Left lobe of liver (tissue), 2 donors: ENCODE measurements around the gene TRAM2. TPM values are rescaled to one million over a fixed set of nuclear protein-coding genes. Genes with fewer than 3 reads are reported as not detected.

Experiments used
- ATAC-seq: fragments of 200-7000 bp; cut with Tn5 transposase; one replicate; pipeline ENCODE4 v1.9.1; 2020; ENCODE audit warnings: mild to moderate bottlenecking, moderate library complexity
- DNase-seq: peaks from one replicate; pipeline ENCODE4 v3.0.0-alpha.2; 2020; ENCODE audit warnings: low spot score
- total RNA-seq: library from RNA; stranded (reverse); gene quantifications from one replicate; pipeline ENCODE4 v1.2.1, GENCODE V29; 2021
- donor health status: DM: no; HTN: no; CAD: no; lungs with moderate emphysema.
- donor health status: DM: no; HTN: yes; CAD: no.

TRAM2 gene
- total RNA-seq, 1 donor from 2014 or later: 17.3 TPM

DNA sequence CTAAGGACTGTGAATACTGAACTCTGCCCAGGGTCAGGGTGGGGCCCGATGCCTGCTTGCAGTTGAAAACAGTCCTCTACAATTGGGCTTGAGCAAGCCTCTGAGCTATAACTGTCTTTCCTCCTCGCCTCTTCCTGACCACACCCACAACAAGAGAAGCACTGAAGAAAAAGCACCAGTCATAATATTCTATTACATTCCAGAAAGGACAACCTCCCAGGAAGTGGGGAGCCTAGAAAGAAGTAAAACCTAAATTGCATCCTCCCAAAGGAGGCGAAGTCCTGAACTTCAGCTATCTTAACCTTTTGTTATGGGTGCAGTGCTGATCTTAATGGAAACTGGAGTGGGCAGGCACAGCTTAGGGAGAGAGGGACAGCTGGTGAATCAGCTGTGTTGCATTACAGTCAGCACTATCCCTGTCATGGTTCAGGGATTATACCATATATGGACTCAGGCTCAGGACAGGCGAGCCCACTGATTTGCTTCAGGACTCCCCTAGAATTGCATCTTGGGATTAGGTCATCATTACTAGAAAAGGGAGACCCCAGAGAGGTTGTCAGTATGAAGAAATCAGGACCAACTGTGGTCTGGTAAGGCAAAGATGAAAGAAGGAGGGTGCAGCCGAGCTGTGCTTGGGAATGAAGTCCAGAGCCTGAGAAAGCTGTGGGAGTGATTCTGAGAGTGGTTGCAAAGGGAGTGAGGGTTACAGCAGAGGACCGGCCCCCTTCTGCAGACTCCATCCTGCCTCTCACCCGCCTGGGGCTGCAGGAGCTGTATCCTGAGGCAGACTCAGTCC, 18.3 kb upstream of the TRAM2 start:
- ATAC-seq (no peak), DNase-seq (no peak)

DNA sequence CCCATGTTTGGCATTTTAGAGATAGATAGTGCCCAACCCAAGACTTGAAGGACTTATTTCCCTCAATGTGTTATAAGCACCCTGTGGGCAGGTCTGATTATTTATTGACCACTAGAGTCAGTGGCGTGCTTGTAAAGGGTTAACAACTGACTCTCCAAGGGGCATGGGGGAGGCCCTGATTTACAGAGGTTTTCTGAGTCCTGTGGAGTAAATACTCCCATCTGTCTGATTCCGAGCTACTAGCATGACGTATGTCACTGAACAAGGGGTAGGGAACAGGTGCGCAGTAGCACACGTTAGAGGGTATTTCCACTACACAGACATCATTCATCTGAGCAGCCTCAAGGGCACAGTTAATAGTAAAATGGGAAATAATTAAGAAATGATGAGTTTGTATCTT, 17.4 kb upstream of the TRAM2 start:
- ATAC-seq (no peak), DNase-seq (no peak)

DNA sequence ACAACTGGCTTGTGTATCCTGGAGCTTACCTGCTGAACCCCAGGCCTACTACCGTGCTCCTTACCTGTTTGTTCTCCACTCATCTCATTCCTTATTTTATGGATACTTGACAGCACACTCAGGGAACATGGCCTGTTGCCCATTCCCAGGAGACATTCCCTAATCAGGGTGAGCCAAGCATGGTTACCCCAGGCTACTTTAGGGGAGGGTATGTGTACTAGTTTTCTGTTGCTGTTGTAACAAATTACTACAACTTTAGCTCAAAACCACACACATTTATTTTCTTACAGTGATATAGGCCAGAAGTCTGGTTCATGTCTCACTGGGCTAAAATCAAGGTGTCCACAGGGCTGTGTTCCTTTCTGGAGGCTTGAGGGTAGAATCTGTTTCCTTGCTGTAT, 15.0 kb upstream of the TRAM2 start:
- DNase-seq (no peak), ATAC-seq (no peak)

DNA sequence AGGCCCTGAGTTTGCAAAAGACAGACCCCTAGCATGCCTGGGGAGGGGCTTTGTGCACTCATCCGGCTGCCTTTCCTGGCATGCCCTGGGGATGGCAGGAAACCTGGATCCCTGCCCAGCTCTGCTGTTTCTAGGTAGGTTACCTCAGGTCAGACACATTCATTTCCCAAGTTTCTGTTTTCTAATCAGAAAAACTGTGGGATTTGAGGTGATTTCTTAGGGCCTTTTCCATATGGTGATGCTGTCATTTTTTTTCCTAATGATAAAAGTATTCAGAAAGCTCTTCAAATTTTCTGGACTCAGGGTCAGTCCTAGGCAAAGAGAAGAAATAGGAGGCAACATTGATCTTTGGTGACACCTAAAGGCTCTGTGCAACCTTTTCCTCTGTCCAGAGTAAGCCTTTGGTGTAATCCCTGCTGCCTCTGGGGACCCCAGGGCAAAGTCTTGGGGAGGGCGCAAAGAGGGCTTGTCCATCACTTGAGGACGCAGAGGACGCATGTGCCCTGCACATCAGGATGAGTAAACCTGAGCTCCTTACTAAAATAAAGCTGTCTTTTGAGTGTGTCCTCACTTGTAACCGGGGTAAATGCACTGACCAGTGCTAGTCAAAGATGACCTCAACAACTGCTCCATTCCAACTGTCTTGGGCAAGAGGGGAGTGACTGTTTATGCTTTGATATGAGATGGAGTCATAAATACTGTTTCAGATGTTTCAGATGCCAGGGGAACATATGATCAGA, 13.5 kb upstream of the TRAM2 start:
- peak; percentile 77 for DNase-seq
- ATAC-seq: peak; percentile 73

DNA sequence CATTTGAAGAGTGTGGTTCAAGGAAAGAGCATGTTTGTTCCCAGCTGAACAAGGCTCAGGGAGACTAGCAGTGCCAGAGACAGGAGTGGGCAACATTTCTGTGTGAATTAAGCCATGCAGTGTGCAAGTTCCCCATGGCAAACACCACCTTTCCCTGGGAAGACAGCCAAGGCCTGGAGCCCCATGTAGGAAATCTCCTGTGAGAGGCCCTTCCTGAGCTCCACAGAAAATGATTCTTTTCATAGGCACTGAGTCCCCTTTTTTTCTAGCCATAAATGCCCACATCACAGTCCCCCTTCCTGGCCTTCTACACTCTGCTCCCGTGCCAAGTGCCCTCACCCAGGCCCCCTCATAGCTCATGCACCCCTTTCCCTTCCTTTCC, 11.8 kb upstream of the TRAM2 start:
- ATAC-seq (peak; percentile 5), DNase-seq (no peak)

DNA sequence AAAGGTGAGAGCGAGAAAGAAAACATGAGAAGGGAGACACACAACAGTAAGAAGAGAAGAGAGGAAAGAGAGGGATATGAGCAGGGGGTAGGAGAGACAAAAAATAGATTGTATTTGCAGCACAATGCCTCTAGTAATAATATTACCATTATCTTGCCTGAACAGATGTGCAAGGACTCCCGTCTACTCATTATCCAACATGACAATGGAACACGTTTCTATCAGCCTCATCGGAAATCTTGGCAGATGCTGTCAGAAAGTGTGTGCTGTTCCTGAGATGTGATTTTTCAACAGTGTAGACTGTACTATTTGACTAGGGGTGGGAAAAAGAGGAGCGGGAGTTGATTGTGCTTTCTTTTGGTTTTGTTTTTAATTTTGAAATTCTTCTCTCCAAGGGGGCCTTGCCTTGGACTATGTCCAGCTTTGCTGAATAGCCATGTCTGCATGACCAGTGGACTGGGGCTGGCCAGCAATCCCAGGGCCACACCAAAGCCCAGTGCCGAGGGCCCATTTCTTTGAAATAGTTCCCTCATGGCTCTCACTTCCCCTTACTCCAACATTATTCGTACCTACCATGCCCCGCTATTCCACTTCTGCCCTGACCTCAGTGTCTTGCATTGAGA, 11.3 kb upstream of the TRAM2 start:
- DNase-seq (no peak), ATAC-seq (no peak)

DNA sequence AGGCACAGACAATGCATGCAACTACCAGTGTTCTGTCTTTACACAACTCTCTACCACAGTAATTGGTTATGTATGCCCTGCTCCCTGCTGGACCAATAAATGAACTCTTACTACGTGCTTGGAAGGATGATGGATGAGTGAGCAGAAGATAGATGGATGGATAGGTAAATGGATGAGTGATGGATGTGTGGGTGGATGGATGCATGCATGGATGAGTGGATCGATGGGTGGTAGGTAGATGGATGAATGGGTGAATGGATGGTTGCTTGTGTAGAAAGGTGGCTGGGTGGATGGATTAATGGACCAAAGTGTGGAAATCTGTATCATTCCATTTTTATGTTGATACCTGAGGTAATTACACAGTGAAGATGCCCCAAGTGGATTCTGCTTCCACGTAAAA, 10.1 kb upstream of the TRAM2 start:
- no peak for DNase-seq
- ATAC-seq: no peak

DNA sequence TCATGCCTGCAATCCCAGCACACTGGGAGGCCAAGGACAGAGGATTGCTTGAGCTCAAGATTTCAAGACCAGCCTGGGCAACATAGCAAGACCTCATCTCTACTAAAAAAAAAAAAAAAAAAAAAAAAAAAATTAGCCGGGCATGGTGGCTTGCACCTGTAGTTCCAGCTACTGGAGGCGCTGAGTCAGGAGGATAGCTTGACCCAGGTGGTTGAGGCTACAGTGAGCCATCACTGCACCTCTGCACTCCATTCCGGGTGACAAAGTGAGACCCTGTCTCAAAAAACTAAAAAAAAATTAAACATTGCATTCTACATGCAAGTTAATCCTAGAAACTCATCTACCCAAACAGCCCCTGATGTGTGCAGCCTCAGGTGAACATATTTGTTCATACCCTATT, 7.3 kb upstream of the TRAM2 start:
- ATAC-seq: no peak
- DNase-seq: no peak

DNA sequence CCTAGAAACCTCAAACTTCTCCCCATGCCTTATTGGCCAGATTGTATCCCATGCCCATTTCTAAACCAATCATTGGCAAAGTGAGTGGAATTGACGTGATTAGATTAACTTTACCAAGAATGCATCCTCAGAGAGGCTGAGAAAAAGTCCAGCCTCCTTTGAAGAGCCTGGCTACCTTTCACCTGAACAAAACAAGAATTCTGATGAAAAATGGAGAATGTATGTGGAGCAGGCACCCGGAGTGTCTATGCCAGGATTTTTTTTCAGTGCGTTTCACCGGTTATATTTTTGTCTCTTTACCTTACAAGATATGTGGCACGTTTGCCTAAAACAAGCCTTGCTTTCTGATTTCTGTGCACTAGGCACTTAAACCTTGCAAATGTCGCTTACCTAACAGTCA, 6.1 kb upstream of the TRAM2 start:
- ATAC-seq: no peak
- no peak for DNase-seq

DNA sequence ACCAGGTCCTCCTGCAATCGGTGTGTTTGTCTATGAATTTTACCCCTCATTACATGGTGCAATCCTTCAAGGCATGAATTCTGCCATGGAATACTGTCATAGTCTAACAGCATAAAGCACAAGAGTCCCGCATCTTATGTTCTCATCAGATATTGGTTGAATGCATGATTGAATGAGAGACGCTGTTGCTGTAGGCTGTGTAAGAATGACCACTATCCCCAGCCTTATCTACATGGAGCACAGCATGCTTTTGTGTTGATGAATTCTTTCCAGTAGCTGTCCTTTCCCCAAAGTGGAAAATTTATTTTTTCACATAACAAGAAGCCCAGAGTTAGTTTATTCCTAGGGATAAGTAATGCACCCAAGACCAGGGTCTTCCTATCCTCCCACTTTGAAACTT, 5.6 kb upstream of the TRAM2 start:
- DNase-seq: no peak
- ATAC-seq: no peak

DNA sequence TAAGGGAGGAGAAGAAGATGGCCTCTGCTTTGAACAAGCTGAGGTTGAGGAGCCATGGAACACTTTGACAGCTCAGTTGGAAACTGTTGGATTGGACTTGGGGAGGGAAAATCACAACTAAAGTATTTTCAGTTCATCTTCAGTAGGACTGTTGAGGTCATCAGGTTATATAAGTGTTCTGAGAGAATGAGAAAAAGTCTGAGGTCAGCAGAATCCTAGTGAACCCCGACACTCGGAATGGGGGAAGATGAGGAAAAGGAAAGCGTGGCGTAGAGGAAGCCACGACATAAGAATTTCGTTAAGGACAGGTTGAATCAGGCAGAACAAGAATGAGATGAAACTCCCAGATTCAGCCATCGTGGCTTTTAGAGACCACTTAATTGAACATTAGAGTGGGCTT, 4.0 kb upstream of the TRAM2 start:
- DNase-seq (no peak), ATAC-seq (no peak)

DNA sequence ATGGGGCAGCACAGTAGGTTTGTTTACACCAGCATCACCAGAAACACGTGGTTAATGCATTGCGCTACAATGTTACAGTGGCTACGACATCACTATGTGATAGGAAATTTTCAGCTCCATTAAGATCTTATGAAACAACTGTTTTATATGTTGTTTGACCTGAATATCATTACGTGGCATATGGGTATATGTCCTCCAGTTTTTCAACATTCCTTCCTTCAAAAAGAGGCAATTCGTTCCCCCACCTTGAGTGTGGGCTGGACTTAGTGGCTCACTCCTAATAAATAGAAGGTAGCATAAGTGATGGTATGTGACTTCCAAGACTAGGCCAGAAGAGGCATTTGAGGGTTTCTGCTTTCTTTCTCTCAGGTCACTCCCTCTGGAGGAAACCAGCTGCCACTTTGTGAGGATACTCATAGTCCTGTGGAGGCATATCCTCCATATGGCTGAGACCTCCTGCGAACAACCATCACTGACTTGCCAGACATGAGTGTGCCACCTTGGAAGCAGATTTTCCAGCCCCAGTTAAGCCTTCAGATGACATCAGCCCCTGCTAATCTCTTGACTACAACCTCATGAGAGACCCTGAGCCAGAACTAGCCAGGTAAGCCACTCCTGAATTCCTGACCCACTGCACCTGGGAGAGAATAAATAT, 2.3 kb upstream of the TRAM2 start:
- ATAC-seq (no peak), DNase-seq (no peak)

DNA sequence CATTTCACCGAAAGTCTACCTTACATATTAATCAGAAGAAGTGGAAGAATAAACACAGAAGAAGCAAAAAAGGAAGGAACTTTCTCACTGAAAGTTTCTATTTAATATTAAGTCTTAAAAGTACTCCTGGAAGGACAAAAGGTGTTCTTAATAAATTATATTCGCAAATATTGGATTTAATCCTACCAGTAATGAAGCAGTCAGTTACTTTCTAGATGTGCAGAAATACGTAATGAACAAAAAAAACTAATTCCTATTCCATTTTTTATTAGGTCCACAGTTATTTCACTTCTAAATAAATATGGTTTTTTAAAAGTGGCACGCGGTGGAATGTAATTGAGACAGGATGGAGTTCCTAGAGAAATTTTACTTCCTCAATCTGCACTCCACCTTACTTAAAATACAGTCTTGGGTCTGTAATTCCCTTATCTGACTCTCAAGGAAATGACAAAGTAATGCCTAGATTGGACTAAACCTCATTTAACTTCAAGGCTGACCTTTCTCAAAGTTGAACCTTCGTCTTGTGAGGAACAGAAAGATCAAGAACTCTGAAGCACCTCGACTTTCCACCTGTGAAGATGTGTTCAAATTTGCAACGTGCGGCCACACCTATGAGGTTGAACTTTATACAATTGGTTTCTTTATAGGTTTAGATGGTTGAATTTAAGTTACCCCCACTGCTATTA, 1.1 kb upstream of the TRAM2 start:
- no peak for ATAC-seq
- DNase-seq: no peak

DNA sequence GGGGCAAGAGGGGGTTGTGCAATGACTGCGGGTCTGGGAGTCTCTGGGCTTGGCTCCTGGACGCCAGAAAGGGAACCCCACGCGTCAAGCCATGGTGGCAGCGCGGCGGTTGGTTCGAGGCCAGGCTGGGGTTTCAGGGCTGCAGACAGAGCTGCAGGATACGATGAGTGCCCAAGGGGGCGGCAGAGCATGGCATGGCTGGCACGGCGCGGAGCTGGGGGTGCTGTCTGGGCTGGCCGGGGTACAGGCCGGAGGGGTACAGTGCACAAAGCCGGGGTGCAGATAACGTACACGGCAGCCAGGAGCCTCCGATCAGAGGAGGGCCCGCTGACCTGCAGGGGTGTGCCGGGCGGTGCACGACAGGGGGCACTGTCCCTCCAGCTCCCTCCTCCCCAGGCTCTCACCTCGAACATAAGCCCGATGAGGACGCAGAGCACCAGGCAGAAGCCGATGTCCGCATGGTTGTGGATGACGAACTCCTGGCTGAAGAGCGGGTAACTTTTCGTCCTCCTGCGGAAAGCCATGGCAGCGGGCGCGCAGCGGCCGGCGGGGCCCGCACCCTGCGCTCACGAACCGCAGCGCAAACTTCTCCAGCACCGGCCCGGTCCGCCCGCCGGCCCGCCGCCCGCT, 353 bp downstream of the TRAM2 start:
- ATAC-seq (peak; percentile 73), DNase-seq (no peak)

DNA sequence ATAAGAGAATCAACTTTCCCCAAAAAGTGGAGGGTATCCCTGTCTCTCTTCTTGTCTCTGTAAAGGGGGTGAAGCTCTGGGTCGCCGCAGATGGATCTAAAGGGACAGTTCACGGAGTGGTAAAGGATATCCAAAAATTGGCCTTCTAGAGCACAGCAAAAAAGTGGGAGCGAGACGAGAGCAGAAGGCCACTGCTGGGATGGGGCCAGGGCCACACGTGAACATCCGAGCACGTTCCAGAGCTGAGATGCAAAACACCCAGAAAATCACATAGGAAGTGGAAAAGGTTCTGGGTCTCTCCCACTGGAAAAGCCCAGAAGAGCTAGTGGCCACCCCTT, 837 bp downstream of the TRAM2 start:
- peak; percentile 4 for ATAC-seq
- DNase-seq: no peak

DNA sequence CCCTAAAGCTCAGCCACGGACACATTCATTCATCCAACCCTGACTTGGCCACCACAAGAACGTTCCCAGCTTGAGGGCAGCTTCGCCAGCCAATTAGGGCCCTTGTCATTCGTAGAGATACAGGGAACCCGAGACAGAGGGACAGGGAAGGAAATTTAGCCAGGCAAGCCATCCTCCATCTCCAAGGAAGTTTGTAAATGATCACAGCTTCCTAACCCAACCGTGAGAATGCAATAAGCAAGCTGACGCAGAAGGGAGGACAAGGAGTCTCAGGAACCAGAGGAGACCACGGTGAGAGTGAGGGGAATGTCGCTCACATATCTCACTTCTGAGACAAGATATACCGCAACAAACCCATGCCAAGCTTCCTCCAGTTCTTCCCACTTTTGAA, 1.4 kb downstream of the TRAM2 start:
- DNase-seq: no peak
- no peak for ATAC-seq

DNA sequence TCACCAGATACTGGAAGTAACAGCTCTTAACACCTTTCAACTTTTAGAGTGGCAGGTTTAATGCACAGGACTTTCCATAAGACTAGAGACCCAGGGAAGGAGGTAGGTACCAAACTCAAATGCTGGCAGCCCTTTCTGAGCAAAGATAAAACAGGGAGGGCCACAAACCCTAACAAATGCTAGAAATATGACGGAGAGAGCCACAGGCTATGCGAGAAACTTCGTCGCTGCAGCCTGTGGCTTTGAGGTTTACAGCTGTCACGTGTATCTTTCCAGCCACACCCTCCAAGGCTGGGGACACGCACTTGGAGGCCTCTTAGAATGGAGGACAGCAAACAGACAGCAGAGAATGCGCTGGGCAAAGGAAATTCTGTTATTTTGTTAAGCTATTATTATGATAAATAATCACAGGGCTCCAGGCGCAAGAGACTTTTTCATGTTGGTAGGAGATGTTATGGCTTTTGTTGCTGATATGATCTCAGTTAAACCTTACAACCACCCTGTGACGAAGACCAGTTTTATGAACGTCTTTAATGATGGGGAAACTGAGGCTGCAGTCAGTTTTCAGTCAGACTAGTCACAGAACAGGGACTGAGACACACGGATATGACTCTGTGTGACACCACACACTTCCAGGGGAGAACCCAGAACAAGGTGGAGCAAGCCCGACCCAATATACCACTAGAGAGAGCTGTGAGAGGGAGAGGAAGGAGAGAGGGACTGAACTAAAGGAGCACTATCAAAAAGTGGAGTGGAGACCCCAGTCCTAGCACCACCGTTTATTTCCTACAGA, 2.0 kb downstream of the TRAM2 start:
- no peak for DNase-seq
- no peak for ATAC-seq

DNA sequence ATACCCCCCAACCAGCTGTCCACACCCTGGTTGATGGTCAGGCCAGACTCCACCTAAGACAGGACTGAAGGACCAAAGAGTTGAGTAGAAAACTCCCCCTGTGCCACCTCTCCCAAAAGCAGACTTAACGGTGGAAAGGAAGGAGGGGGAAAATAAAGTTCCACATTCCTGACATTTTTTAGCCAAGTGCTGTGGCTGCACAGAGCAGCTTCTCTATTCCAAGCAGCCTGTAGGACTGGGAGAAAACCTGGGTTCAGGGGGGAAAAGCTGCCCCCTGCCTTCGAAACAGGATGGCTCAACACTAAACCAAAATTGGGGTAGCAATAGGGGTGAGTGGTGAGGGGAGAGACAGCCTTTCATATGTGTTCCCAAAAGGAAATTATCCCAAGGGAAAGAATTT, 3.6 kb downstream of the TRAM2 start:
- DNase-seq: no peak
- no peak for ATAC-seq

DNA sequence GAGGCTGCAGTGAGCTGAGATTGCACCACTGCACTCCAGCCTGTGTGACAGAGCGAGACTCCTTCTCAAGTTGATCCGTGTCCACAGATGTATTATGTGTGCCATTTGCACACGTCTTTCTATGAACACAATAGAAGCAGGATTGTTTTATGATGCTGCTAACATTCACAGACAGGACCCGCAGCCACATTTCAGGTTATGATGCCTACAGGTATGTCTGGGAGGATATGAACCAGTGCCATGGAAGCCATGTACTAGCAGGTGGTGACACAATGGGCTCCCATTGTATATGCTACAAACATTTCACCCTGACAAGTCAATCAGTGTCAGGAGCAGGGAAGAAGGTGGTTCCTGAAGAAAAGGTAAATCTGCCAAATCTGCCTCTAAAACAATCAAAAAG, 4.3 kb downstream of the TRAM2 start:
- ATAC-seq (no peak), DNase-seq (no peak)
